Dedifferentiated amniotic fluid mesenchymal stem cell (primary cell): ENCODE results near the gene TSPAN11.

Source experiments
- DNase-seq: peaks from one replicate; pipeline ENCODE4 v3.0.0-alpha.2; 2016; ENCODE audit errors: extremely low spot score

Gene TSPAN11

DNA sequence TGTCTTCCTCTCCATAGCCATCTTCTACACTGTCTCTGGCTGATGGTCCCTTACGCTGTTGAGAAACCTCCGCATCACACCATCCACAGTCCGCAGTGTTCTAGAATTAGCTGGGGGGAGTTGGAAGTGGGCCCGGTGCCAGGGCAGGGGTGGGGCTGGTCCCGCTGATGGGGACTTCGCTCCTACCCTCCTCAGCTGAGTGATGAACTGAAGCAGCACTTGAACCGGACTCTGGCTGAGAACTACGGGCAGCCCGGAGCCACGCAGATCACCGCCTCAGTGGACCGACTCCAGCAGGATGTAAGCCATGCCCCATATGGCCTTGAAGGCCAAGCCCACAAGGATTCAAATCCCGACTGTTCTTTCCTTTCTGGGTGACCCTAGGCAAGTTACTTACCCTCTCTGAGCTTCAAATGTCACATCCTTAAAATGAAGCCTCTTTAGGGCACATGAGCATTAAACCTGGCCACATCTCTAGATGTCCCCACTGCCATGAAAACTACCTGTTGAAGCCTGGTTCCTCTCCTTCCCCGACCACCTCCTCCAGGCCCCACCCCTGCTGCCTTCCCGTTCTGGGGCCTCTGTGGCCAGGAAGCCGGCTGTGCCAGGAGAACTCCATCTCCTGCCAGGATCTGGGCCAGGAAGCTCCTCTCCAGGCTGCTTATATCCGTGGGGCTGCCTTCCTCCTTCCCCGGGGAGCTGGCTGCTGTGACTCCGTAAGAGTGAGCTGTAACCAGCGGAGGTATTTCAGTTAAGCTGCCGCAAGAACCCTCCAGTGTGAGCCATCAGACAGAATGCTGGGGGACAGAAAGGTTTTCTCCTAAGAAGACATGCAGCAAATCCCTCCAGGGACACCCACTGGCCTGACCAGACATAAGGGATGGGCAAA is 53.1 kb downstream of the TSPAN11 start:
- DNase-seq: no peak

- no peak for DNase-seq
Measured at GRCh38 chr12:30980955-30981662, 54.6 kb downstream of the TSPAN11 start.

DNA sequence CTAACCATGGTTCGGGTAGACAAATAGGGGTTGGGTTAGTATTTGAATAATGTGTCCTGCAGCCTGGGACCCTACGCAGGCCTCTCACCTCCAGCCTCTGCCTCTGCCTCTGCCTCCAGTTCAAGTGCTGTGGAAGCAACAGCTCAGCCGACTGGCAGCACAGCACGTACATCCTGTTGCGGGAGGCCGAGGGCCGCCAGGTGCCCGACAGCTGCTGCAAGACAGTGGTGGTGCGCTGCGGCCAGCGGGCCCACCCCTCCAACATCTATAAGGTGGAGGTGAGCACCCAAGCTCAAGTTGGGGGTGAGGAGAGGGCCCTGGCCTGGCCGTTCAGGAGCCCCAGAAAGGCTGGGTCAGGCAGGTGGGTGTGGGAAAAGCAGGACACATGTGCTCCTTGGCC is 55.9 kb downstream of the TSPAN11 start:
- DNase-seq: no peak

- peak; percentile 51 for DNase-seq
Measured at GRCh38 chr12:30985814-30986452, 59.4 kb downstream of the TSPAN11 start.

DNA sequence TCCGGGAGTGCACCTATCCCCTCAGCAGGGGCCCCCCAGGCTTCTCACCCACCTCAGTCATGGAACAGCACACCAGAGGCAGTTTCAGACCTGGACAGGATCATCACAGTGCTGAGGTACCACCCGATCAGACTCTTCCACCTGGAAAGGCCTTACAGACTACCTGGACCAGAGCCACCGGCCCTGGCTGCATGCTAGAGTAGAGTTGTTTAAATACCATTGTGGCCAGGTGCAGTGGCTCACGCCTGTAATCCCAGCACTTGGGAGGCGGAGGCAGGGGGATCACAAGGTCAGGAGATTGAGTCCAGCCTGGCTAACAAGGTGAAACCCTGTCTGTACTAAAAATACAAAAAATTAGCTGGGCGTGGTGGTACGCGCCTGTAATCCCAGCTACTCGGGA is 61.5 kb downstream of the TSPAN11 start:
- DNase-seq: no peak

- no peak for DNase-seq
Measured at GRCh38 chr12:30988646-30989286, 62.2 kb downstream of the TSPAN11 start.

DNA sequence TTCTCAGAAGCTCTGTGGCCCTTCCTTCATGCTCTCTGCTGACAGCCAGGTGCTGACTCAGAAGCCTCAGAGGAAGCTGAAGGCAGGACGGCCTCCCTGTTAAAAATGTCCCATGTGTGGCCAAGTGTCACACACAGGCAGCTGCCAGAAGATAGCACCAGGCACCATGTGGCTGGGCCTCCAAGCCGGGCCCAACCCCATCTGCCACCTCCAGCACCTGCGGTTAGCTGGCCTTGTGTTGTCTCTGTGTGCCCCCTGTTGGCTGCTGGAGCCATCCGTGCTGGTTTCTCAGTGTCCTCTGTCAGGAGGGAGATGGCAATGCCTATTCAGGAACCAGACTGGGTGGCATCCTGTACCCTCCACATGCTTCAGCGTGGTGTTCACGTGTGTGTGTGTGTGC is 63.2 kb downstream of the TSPAN11 start:
- no peak for DNase-seq

DNA sequence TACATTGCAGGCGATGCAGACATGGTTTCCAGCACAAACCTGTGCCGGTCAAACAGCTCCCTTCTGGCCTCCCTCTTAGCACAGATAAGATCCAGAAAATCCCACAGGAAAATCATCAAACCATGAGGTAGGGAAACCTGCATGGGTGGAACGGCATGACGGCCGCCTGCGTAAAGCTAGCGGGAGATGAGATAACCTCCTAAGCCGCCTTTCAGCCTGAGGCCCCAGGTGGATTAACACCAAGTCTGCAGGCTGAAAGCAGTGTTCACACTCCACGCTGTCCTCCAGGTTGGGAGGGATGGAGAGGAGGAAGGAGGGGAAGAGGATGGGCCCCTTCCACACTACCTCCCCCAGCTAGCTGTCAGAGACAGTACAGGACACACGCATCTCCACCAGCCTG is 63.8 kb downstream of the TSPAN11 start:
- DNase-seq: no peak

GRCh38 chr12:30990776-30991175 is 64.2 kb downstream of the TSPAN11 start:
- DNase-seq: no peak

DNA sequence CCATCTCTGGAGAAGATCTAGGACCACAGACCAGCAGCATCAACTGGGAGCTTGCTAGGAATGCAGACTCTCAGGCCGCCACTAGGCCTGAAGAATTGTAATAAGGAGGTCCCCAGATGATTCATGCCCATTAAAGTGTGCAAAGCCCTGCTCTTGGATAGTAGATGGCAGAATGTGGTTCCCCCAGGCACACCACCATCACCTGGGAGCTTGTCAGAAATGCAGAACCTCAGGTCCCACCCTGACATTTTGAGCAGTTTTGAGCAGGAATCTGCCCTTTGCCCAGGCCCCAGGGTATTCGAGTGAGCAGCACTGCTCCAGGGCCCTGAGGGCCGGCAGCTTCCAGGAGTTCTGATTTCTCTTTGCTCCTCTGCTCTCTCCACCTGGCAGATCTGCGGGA is 64.9 kb downstream of the TSPAN11 start:
- DNase-seq: no peak

DNA sequence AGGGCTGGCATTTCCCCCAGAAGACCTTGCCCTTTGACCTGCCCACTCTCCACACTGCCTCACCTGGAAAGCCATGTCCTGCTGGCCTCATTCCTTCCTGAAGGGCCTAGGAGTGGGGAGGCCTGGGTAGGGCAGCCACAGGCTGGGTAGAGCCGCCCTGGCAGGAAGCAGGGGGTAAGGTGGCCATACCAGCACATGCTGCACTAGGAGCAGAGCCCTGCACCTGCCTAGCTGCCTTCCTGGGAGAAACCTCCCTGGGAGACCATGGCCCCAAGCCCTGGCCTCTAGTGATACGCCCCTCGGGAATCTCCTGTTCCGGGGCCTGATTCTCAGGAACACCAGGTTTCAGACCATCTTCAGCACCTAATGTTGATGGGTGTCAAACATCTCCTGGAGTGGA is 65.8 kb downstream of the TSPAN11 start:
- DNase-seq: no peak

DNA sequence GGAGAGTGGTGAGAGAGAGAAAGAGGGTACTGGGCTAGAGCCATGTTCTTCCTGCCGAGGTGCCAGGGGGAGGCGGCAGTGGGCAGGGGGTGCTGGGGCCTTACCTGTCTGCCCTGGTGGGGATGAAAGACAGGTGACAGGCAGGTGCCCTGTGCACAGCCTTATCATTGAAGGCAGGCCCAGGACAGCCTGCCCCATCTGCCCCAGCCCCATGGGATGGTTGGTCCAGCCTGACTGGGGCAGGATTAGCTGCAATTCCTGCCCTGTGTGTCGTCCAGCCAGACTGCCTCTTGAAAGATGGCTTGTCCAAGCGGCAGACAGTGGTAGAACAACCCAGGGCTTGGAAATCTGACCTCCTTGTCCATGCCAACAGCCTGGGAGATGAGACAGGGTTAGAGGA is 67.2 kb downstream of the TSPAN11 start:
- DNase-seq: no peak

- DNase-seq: no peak
Measured at GRCh38 chr12:30994274-30994673, 67.7 kb downstream of the TSPAN11 start.

- peak; percentile 55 for DNase-seq
Measured at GRCh38 chr12:30996255-30996654, 69.7 kb downstream of the TSPAN11 start.

DNA sequence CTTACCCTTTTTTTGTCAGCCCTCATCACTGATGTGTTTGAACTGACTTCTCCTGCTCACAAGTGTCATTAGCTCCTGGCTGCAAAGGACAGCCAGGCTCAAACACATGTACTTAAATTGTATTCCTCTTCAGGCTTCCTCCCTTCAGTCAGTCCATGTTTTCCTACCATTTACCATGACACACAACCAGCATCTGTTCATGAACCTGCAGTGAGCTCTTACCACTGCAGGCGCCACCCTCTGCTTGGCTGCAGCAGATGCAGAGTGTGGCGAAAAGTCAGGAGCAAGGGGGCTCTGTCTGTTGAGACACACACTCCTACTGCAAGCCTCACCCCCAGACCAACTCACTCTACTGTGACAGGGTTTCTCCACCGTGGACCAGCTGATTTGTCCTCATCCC is 70.2 kb downstream of the TSPAN11 start:
- no peak for DNase-seq

- no peak for DNase-seq
Measured at GRCh38 chr12:30997685-30998440, 71.3 kb downstream of the TSPAN11 start.

GRCh38 chr12:30999011-30999410 is 72.5 kb downstream of the TSPAN11 start:
- no peak for DNase-seq

DNA sequence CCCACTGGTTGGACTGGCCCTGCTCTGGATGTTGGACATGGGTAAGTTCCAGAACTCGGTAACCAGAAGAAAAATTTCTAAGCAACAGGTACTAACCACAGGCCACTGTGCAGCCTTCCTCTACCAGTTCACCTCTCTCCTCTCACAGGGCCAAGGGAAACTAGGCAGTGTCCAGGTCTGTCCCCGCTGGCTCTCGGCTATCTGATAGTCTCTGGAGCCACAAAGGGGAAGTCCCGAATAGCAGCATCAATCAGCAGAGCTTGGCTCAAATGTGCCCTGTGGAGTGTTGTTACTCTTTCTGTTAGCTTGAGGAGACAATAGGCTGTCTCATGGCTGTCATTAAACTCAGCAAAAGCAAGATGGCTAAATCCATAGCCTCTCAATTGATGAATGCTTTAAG is 73.2 kb downstream of the TSPAN11 start:
- no peak for DNase-seq

DNA sequence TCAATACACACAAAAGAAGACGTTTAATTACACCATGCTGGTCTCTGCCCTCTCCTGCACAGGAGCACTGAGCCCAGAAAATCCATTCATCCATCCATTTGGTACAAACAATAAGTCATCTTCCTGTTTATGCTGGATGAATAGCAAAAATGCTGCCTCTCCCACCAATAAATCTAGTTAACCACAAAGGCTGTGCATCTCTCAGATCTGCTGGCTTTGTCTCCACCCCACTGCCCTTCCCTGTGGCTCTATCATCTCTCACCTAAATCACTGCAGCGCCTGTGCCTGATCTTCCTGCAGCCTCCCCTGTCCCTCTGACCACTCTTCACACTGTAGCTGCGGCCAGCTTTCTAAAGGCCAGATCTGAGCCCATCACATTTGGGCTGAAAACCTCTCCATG is 74.2 kb downstream of the TSPAN11 start:
- no peak for DNase-seq

DNA sequence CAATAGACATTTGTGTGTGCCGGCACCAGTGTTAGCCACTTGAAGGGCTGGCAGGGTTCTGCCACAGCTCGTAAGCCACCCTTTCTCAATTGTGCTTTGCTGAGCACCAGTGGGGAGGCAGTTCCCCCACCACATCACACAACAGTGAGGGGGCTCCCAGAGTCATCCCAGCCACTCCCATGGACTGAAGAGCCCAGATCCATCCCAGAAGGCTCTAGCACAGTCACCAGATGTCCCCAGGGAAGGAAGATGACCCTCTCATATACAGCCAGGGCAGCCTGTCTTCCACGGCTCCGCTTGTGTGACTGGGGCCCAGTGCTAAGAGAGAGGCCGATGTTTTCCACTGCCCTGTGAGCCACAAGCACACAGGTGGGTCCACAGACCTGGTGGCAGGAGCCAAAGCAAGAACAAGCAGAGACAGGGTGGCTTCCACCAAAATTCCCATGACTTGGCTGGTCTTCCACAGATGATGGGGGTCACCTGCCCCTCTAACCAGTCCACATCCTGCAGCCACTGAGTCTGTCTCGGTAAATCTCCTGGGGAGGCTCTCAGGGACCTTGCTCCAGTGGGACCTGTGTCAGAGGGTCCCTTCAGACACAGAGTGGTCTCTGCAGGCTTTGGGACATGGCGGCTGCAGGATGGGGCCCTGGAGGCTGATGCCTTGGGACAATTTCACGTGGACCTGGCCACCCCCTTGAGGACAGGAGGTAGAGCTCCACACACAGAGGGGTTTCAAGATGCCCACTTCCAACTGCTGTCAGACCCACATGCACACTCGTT is 75.2 kb downstream of the TSPAN11 start:
- no peak for DNase-seq

DNA sequence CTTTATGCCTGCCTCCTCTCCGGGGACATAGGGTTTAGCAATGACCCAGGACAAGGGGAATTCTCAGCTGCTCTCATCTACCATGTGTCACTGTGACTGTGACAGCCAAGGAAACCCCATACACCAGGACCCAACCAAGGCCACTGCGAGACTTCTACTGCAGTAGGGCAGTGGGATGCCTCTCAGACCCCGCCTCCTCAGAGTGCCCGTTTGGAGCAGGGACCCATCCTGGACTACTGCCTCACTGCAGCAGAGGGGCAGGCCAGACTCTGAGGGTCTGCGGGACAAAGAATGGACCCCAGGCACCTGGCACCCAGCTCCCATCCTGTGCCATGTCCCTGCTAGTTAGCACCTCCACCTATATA is 75.8 kb downstream of the TSPAN11 start:
- DNase-seq: no peak
